Tibial nerve (tissue), 3 donors: ENCODE results near the gene CA10.

Experiments used
- POLR2A ChIP-seq, 2 donors: fragments of 450-650 bp; IDR thresholded peaks; one replicate each; pipeline ENCODE4 v1.6.1; 2017; ENCODE audit warnings: antibody characterized with exemption in 2 of 2, mild to moderate bottlenecking in 2 of 2, moderate library complexity in 2 of 2
- TF ChIP-seq, protein P1 (sequence below), 5 experiments: fragments of 200-600 bp in 3 of 5; fragments of 450-650 bp in 2 of 5; sonication (generic) in 3 of 5; IDR thresholded peaks; one replicate each; pipeline ENCODE4 v1.5.1; 2016 to 2019; ENCODE audit warnings: antibody characterized with exemption in 5 of 5, mild to moderate bottlenecking in 3 of 5, moderate library complexity in 2 of 5

GRCh38 chr17:51799981-51800380 lies 358.5 kb downstream of the CA10 start:
- TF ChIP-seq, protein P1, sequence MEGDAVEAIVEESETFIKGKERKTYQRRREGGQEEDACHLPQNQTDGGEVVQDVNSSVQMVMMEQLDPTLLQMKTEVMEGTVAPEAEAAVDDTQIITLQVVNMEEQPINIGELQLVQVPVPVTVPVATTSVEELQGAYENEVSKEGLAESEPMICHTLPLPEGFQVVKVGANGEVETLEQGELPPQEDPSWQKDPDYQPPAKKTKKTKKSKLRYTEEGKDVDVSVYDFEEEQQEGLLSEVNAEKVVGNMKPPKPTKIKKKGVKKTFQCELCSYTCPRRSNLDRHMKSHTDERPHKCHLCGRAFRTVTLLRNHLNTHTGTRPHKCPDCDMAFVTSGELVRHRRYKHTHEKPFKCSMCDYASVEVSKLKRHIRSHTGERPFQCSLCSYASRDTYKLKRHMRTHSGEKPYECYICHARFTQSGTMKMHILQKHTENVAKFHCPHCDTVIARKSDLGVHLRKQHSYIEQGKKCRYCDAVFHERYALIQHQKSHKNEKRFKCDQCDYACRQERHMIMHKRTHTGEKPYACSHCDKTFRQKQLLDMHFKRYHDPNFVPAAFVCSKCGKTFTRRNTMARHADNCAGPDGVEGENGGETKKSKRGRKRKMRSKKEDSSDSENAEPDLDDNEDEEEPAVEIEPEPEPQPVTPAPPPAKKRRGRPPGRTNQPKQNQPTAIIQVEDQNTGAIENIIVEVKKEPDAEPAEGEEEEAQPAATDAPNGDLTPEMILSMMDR (IDR thresholded peaks at IDR 0.05) = no peak
- no peak for TF ChIP-seq POLR2A (IDR thresholded peaks at IDR 0.05)
